ENCODE measurements around the gene SANBR.

Gene SANBR

GRCh38 chr2:61090386-61090921 is 24.8 kb downstream of the SANBR start:
- DNase-seq (ENCODE audit: low read depth in 2 of 2), result no peak

GRCh38 chr2:61091485-61091884 is 25.8 kb downstream of the SANBR start:
- no peak for DNase-seq (ENCODE audit: low read depth in 2 of 2)

DNA sequence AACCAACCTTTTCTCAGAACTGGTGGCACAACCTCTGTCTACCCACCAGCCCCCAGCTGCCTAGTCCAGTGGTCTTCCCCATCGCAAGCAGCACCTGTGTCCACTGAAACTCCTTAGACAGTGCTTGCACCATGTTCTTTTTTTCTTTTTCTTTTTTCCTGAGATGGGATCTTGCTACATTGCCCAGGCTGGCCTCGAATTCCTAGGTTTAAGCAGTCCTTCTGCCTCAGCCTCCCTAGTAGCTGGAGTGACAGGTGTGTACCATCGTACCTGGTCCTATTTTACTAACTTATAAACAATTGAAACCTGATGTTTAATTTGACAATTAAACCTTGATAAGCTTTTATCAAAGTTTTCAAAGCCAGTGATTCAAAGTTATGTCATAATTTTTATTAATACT is 30.8 kb downstream of the SANBR start:
- no peak for DNase-seq (ENCODE audit: low read depth in 2 of 2)

DNA sequence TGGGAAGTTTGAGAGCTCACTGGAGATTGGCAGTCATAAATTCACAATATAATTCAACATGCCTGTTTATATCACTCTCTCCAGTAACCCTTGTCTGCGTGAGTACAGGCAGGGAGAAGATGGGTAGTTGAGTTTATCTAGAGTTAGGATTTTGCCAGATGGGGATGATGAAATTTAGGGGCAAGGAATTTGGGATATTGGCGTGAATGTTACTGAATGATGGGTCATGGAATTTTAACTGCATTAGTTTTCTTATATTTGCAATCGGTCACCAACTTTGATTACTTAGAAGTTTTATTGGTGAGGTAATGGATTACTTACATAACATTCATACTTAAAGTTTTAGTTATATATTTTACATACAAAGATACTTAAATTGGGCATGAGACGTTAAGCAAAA is 35.1 kb downstream of the SANBR start:
- DNase-seq (ENCODE audit: low read depth in 2 of 2), result no peak

- DNase-seq (ENCODE audit: low read depth in 2 of 2), result no peak
These were observed 43.6 kb downstream of the SANBR start for GRCh38 chr2:61109291-61109690.

GRCh38 chr2:61111708-61112107 is 46.0 kb downstream of the SANBR start:
- no peak for DNase-seq (ENCODE audit: low read depth in 2 of 2)

- no peak for DNase-seq (ENCODE audit: low read depth in 2 of 2)
These were observed 48.5 kb downstream of the SANBR start for GRCh38 chr2:61114147-61114546.
